Spinal cord (tissue), 10 donors: ENCODE data around the gene SOCS1. TPM values are rescaled to one million over a fixed set of nuclear protein-coding genes. Genes with fewer than 3 reads are reported as not detected.

Source experiments
- DNase-seq, 6 donors: peaks; one replicate each; pipeline versions ENCODE4 v3.0.0 to v3.0.0-alpha.2; 2013 to 2015; ENCODE audit warnings: low spot score in 6 of 6, low read depth in 4 of 6
- H3K27ac ChIP-seq: one replicate; pipeline ENCODE4 v1.5.1; 2013; ENCODE audit warnings: low read depth, low read length, control low read depth
- H3K27me3 ChIP-seq: one replicate; pipeline ENCODE4 v1.6.1; 2013; ENCODE audit warnings: low read length; ENCODE audit not compliant: control insufficient read depth, insufficient read depth
- H3K36me3 ChIP-seq: one replicate; pipeline ENCODE4 v1.6.1; 2013; ENCODE audit warnings: low read length; ENCODE audit not compliant: control insufficient read depth, insufficient read depth
- H3K4me1 ChIP-seq: one replicate; pipeline ENCODE4 v1.6.1; 2013; ENCODE audit warnings: low read length; ENCODE audit not compliant: control insufficient read depth, insufficient read depth
- H3K4me3 ChIP-seq: one replicate; pipeline ENCODE4 v1.5.1; 2013; ENCODE audit warnings: low read depth, low read length, control low read depth
- H3K9me3 ChIP-seq: one replicate; pipeline ENCODE4 v1.6.1; 2013; ENCODE audit warnings: low read length; ENCODE audit not compliant: control insufficient read depth, insufficient read depth
- WGBS: methylation state at CpG from one replicate; pipeline ENCODE4 v1.1.5; 2013; ENCODE audit warnings: missing lambda C conversion rate; ENCODE audit not compliant: insufficient coverage; 5-methylcytosine and 5-hydroxymethylcytosine counted together
- polyA plus RNA-seq, 2 donors: library from polyadenylated mRNA; unstranded; fragments of 120-200 nt; gene quantifications; one replicate each; pipeline ENCODE4 v1.2.1, GENCODE V29; 2013; ENCODE audit not compliant: insufficient read length in 2 of 2
- total RNA-seq, 2 donors: library from RNA; depleted of rRNA in 1 of 2; stranded (reverse); fragments of 120-200 nt in 1 of 2; fragments of >200 nt in 1 of 2; gene quantifications; one replicate each; pipeline versions ENCODE4 v1.2.3 to v1.2.4, GENCODE V29; 2013 to 2014
- donor health status: healthy.

Gene SOCS1
- total and polyA plus RNA-seq, 4 donors = 1.6 to 5.3 (median 3.0) TPM

GRCh38 chr16:11238272-11239202, 17.5 kb downstream of the SOCS1 start:
- Histone ChIP-seq H3K36me3 (no peaks in the 10 kb centered on the region), H3K4me3 (no peak overlapping the region), H3K4me1 (no peaks in the 10 kb centered on the region), H3K27ac (no peak overlapping the region), H3K9me3 (no peaks in the 10 kb centered on the region), H3K27me3 (no peaks in the 10 kb centered on the region)
- 92% methylated on average over 11 of the region's 15 CpGs for WGBS
- no peak for DNase-seq

GRCh38 chr16:11236461-11237254, 19.3 kb downstream of the SOCS1 start:
- 78% methylated on average over 8 of the region's 10 CpGs for WGBS
- Histone ChIP-seq H3K4me3 (no peak overlapping the region), H3K36me3 (peaks cover 4% of the 10 kb centered on the region), H3K9me3 (no peaks in the 10 kb centered on the region), H3K27me3 (no peaks in the 10 kb centered on the region), H3K4me1 (peaks cover 9% of the 10 kb centered on the region), H3K27ac (no peak overlapping the region)
- peak in 1 of 6 donors; percentile 49 for DNase-seq

GRCh38 chr16:11235703-11235991, 20.4 kb downstream of the SOCS1 start:
- 83% methylated on average over 2 of the region's 5 CpGs for WGBS
- Histone ChIP-seq H3K4me3 (no peak overlapping the region), H3K9me3 (no peaks in the 10 kb centered on the region), H3K27ac (no peak overlapping the region), H3K27me3 (no peaks in the 10 kb centered on the region), H3K4me1 (peaks cover 9% of the 10 kb centered on the region), H3K36me3 (peaks cover 4% of the 10 kb centered on the region)
- no peak for DNase-seq

GRCh38 chr16:11234884-11235702, 20.9 kb downstream of the SOCS1 start:
- no peak for DNase-seq
- no peak overlapping the region for H3K4me3 ChIP-seq
- no peak overlapping the region for H3K27ac ChIP-seq
- no peaks in the 10 kb centered on the region for H3K9me3 ChIP-seq
- 95% methylated on average over 8 of the region's 13 CpGs for WGBS
- peaks cover 9% of the 10 kb centered on the region for H3K4me1 ChIP-seq
- no peaks in the 10 kb centered on the region for H3K27me3 ChIP-seq
- peaks cover 4% of the 10 kb centered on the region for H3K36me3 ChIP-seq

GRCh38 chr16:11233727-11234376, 22.2 kb downstream of the SOCS1 start:
- peaks cover 4% of the 10 kb centered on the region for H3K36me3 ChIP-seq
- peaks cover 9% of the 10 kb centered on the region for H3K4me1 ChIP-seq
- 100% methylated on average over 5 of the region's 8 CpGs for WGBS

GRCh38 chr16:11232852-11233726, 22.9 kb downstream of the SOCS1 start:
- no peak overlapping the region for H3K27ac ChIP-seq

More at GRCh38 chr16:11233727-11234376, 22.2 kb downstream of the SOCS1 start:
- no peaks in the 10 kb centered on the region for H3K27me3 ChIP-seq
- H3K9me3 ChIP-seq = no peaks in the 10 kb centered on the region
- no peak overlapping the region for H3K27ac ChIP-seq
- no peak for DNase-seq
- no peak overlapping the region for H3K4me3 ChIP-seq

GRCh38 chr16:11232302-11232851, 23.6 kb downstream of the SOCS1 start:
- Histone ChIP-seq H3K4me1 (peaks cover 9% of the 10 kb centered on the region), H3K36me3 (peaks cover 4% of the 10 kb centered on the region), H3K9me3 (no peaks in the 10 kb centered on the region), H3K4me3 (no peak overlapping the region), H3K27ac (no peak overlapping the region), H3K27me3 (no peaks in the 10 kb centered on the region)
- no CpG with 5 or more reads among the region's 3 CpGs for WGBS
- DNase-seq = no peak

More at GRCh38 chr16:11232852-11233726, 22.9 kb downstream of the SOCS1 start:
- Histone ChIP-seq H3K27me3 (no peaks in the 10 kb centered on the region), H3K9me3 (no peaks in the 10 kb centered on the region), H3K4me3 (no peak overlapping the region), H3K4me1 (peaks cover 9% of the 10 kb centered on the region), H3K36me3 (peaks cover 4% of the 10 kb centered on the region)
- peak in 2 of 6 donors; percentile 23 to 42 for DNase-seq
- 36% methylated on average over 33 of the region's 35 CpGs for WGBS

- WGBS = 73% methylated on average over 9 of the region's 10 CpGs
- no peaks in the 10 kb centered on the region for H3K27me3 ChIP-seq
These were observed 24.5 kb downstream of the SOCS1 start for GRCh38 chr16:11231367-11231970.

More at GRCh38 chr16:11231367-11231970, 24.5 kb downstream of the SOCS1 start:
- H3K36me3 ChIP-seq = peaks cover 4% of the 10 kb centered on the region
- H3K4me3 ChIP-seq = no peak overlapping the region
- H3K9me3 ChIP-seq = no peaks in the 10 kb centered on the region
- no peak overlapping the region for H3K27ac ChIP-seq
- no peak for DNase-seq
- peaks cover 9% of the 10 kb centered on the region for H3K4me1 ChIP-seq
